IPS-11a (cell line): Measurements from ENCODE around the gene REPIN1.

Experiments
- H3K4me3 ChIP-seq: one replicate; pipeline ENCODE4 v1.5.1; 2013; ENCODE audit warnings: low read depth, low read length, control low read depth

REPIN1 gene

DNA sequence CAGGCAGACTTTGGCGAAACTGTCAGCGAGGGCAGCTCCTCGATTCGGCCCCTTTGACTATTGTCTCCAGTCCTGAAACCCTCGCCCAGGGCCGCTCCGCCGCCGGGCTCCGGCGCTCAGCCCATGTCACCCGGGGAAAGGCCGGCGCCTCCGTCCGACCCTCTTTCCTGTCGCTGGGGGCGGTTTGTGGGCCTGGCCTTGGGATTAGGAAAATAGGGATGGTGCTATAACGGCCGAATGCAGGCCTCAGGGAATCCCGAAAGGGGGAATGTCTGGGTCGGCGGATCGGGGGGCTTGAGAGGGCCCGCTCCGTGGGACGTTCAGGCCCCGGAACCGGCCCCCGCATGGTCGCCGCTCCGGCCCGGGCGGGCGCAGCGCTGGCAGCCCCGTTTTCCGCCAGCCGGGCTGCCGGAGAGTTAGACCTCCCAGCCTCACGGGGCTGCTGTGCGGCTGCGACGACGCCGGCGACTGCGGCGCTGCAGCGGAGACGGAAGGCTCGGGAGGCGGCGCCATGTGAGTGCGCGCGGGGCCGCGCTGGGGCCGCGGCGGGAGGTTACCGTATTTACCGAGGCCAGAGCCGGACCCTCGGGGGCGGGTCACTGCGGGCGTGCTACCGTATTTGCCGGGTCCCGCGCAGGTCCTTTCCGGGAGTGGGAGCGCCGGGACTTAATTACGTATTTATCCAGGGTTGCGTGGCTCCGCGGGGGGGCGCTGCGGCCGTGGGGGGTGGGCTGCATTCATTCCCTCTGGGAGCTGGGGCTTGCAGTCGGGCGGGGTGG lies 36.4 kb downstream of the REPIN1 start:
- peak overlapping the region; percentile 62 for H3K4me3 ChIP-seq

DNA sequence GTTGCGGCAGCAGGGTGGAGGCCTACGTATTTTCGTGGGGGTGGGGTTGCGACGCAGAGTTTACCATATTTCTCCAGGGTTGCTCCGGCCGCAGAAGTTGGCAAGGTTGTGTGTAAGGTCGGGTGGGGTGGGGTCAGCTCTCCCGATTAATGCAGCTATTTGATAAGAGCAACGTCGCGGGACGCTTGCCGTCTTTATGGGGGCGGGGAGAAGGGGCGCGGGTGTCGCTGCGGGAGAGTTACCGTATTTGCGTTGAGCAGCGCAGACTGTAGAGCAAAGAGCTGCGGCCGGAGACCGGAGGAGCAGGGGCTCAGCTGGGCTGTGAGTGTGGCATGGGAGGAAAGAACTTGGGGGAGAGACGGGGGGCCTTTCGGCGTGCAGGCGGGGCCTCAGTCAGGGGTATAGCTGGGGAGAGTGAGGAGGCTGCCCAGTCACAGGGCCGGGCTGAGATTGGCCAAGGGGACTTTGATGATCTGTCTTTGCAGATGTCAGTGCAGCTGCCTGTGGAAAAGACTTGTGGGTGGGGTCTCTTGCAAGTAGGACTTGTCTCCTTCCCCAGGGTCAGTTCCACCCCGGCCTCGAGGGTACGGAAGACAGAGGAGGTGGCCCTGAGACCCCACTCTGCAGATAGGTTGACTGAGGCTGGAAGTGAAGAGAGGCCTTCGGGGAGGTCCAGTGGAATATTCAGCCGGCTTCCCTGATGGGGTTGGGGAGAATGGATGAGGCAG lies 37.1 kb downstream of the REPIN1 start:
- peak overlapping the region; percentile 62 for H3K4me3 ChIP-seq

DNA sequence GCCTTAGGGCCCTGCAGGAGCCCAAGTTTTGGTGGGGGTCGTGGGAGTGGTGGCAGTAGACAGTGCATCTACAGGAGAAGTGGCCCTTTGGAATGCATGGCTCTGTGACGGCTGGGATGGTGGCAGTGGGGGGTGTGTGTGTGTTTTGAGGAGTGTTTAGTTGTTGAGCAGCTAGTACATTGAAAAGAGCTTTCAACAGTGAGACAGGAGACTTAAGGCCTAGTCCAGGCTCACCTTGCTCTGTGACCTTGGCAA lies 37.6 kb downstream of the REPIN1 start:
- peak overlapping the region; percentile 62 for H3K4me3 ChIP-seq

- H3K4me3 ChIP-seq: peak overlapping the region; percentile 25
These were observed 38.2 kb downstream of the REPIN1 start for GRCh38 chr7:150406567-150407421.

GRCh38 chr7:150407588-150408392 lies 39.2 kb downstream of the REPIN1 start:
- no peak overlapping the region for H3K4me3 ChIP-seq

GRCh38 chr7:150408393-150409299 lies 40.0 kb downstream of the REPIN1 start:
- H3K4me3 ChIP-seq: no peak overlapping the region

- H3K4me3 ChIP-seq: no peak overlapping the region
These were observed 40.8 kb downstream of the REPIN1 start for GRCh38 chr7:150409300-150410030.

GRCh38 chr7:150410131-150410530 lies 41.5 kb downstream of the REPIN1 start:
- no peak overlapping the region for H3K4me3 ChIP-seq

DNA sequence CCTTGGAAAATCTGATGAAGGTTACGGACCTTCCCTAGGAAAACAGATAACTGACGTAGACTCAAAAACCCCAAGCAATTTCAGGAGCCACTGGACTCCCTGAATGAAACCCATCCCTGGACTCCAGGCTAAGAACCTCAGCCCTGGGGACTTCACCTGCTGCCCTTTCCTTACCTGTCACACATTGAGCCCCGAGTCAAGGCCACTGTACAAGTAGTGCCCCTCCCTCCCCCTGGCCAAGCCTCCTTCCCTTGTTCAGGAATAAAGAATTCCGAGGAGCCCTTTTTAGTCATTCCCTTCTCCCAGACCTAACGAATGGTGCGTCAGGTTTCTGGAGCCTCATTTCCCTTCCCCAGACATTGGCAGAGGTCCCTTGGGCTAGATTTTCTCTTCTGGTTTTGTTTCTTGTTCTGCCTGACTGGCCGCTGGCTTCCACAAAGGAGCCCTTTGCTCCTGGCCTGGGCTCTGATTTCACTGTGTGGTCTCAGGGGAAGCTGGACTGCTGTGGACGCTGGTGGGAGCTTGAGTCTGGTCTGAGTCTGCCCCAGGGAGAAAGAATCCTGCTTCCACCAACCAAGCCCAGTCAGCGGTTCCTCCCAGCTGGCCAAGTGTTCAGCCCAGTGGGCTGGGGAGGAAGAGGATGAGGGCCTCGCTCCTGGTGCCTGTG lies 42.2 kb downstream of the REPIN1 start:
- H3K4me3 ChIP-seq: no peak overlapping the region

DNA sequence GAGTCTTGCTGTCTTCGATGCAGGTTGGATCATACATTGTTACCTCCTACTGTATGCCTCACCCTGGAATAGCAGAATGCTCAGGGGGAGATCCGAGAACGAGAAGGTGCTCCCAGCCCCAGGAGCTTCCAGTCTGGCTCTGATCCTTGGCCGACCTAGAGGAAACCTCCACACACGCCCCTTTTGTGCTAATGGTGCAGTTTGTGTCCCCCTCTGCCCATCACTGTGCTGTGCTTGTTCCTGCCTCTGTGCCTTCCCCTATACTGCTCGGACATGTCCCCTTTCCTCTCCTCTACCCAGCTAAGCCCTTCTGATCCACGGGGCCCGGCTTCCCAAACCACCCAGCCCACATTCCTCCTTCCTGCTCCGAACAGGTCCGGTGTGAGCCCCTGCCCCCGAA lies 43.0 kb downstream of the REPIN1 start:
- no peak overlapping the region for H3K4me3 ChIP-seq

DNA sequence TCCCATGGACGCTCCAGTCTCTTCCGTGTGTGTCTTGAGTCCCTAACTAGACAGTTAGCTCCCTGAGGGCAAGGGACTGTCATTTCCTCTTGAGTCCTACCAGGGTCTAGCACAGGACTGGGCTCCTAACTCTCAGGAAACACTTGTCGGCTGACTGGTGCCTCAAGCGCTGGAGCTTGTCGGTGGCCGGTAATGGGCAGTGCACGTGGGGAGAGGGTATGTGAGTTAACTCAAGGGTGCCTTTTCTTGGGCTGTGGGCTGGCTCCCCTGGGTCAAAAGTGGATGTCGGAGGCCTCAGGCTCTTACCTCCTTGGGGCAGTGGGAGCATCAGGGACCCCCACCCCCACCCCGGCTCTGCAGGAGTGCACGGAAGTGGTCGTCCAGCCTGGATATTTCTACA lies 43.4 kb downstream of the REPIN1 start:
- no peak overlapping the region for H3K4me3 ChIP-seq

DNA sequence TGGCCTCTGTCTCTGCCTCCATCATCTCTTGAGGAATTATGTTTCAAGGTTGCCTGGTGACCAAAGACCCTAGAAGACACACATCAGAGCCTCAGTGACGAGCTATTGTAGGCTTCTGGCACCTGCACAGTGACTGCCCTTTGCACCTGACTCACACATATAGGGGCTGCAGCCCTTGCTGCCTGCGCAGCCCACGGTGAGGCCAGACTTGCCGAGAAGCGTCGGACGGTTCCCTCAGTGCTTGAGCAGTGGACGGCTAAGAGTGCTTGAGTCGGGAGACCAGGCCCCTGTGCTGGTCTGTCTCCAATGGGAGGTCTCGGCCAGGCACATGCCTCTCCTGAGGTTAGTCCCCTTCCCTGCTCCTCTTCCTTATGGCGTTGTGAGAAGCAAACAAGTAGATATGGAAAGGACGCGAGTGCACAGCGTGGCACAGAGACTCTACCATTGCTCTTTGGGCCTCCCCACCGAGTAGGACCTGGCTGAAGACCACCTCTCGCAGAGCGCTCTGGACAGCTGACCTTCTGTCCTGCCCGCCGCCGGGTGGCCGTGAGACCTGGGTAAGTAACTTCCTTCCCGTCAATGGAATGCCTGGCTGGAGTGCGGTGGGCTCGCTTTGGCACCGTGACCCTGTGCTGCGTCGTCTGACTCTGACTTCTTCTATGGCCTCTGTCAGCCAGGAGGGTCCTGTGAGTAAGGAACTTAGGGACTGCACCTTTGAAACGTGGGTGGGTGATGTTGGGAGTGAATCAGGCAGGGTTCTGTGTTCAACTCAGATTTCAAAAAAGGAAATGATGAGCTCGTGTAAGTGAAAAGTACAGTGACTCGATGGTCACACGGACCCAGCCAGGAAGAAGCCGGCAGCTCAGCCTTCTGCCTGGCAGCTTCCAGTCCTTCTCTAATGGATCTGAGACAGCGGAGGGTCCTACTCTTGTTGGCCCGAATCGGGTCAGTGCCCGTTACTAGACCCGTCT lies 44.2 kb downstream of the REPIN1 start:
- no peak overlapping the region for H3K4me3 ChIP-seq

DNA sequence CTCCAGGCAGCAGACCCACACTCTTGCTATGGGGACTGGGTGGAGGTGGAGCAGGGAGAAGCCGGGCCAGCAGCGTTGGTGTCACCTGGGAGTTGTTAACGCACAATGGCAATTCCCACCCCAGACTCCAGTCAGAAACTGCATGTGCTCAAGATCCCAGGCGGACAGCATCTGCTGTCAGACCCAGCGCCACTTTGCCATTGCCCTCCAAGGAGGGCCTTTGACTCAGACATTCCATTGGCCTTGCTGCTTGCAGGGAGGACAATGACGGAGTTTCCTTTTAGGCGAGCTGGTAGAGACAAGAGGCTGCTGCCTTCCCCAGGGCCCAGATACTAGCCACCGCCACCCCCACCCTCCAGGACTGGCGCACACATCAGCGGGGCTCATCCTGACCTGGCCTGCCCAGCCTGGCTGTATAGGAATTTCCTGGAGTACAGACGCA lies 45.0 kb downstream of the REPIN1 start:
- no peak overlapping the region for H3K4me3 ChIP-seq

DNA sequence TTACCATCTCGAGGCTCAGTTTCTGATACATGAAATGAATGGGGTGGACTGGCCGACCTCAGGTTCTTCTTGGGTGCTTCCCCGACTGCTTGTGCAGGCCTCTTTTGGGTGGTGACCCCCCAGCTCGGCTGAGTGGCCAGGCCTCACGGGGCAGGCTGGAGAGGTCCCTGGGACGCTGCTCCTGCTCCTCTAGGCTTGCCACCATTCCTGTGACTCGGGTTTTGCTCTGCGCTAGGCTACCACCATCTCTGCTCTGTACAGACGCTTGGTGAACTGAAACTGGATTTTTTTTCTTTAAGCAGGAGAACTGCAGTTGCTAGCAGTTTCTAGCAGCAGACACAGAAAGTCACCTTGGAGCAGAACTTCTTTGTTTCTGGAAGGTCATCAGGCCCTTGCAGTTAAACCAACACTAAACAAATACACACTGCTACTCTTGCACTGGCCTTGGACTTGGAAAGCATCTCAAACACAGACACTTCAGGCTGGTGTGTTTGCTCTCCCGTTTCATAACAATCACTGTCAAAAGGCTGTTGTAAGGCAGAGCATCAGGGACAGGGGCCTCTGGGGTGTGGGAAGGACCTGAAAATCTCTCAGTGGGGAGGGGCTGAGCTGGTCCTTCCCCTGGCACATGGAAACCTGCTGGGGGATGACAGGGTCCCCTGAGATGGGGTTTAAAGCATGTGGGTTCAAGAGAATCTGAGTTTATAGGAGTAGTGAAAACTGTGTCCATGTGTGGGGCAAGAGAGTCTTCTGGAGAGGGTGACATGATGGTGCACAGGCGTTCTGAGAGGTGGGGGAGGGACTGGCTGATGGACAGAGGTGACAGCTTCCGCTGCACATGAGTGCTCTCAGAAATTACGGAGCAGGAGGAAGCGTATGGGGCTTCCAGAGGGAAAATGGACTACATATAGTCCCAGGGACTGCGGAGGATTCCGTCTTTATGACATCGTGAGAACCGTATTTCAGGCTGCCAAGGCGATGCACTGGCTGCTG lies 46.8 kb downstream of the REPIN1 start:
- no peak overlapping the region for H3K4me3 ChIP-seq

DNA sequence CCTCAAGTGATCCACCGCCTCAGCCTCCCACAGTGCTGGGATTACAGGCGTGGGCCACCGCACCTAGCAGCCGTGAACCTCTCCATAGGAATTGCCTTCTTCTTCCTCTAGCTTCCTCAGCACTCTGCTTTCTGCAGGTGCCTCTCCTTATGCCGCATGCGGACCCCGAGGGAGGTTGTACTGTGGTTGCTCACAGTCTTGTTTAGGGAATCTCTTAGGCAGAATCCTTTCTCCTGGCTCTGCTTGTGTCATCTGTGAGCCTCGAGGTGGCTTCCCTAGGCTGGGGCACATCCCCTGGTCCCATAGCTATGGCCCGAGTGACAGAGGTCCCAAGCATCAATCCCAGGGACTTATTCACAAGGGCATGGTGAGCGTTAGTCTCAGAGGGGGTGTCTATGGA lies 48.6 kb downstream of the REPIN1 start:
- H3K4me3 ChIP-seq: no peak overlapping the region

DNA sequence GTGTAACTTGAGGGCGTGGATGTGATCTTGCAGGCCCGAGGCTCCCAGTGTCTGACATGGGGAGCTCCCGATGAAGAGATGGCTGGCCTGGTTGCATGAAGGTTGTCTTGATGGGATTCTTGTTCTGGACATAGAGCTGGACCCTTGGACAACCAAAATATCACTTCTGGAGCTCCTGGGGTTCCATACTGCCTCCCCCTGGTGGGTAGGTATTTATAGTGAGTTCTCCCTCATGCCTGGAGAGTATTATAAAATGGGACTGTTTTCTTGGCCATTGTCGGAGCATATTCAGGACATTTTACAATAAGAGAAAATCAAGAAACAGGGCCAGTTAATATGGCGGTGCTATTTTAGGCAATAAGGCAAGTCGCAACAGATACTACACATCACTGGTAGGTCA lies 49.2 kb downstream of the REPIN1 start:
- no peak overlapping the region for H3K4me3 ChIP-seq
